B cell (primary cell): ENCODE results near the gene TMEM271. TPM values are rescaled to one million over a fixed set of nuclear protein-coding genes. Genes with fewer than 3 reads are reported as not detected.

ENCODE experiments used
- ATAC-seq: fragments of 200-7000 bp; cut with Tn5 transposase; one replicate; pipeline ENCODE4 v1.10.0; 2021; ENCODE audit warnings: low read depth, mild to moderate bottlenecking, moderate number of reproducible peaks, moderate library complexity
- CTCF ChIA-PET: fragments of 350-600 bp; sonication (Branson Sonifier 250); formaldehyde crosslinking; loops from one replicate; lab custom pipeline; 2021; ENCODE audit warnings: antibody characterized with exemption, inconsistent platforms; lab: Charles Lee
- POLR2A ChIA-PET: fragments of 350-600 bp; sonication (Branson Sonifier 250); formaldehyde crosslinking; loops from one replicate; lab custom pipeline; 2021; ENCODE audit warnings: antibody characterized with exemption; lab: Charles Lee
- DNase-seq: peaks from one replicate; pipeline ENCODE4 v3.0.0; 2013
- H2AFZ ChIP-seq: 2 replicates; pipeline ENCODE4 v1.6.1; 2012; ENCODE audit warnings: mild to moderate bottlenecking, low read depth, low read length; ENCODE audit not compliant: insufficient read depth, poor library complexity, severe bottlenecking
- H3K27ac ChIP-seq, 2 donors: 1 replicate in 1 of 2; 2 replicates in 1 of 2; pipeline ENCODE4 v1.5.1; 2012 to 2013; ENCODE audit warnings: low read length in 2 of 2, mild to moderate bottlenecking in 2 of 2, moderate library complexity in 1 of 2
- H3K27me3 ChIP-seq, 4 experiments: fragments of 200-600 bp in 1 of 4; sonication (generic) in 1 of 4; replicated peaks in 1 of 4; 1 replicate in 2 of 4; 2 replicates in 2 of 4; pipeline versions ENCODE4 v1.6.1 to v1.7.0; 2013 to 2016; ENCODE audit warnings: low read length in 3 of 4, mild to moderate bottlenecking in 2 of 4, mixed read lengths in 1 of 4, moderate library complexity in 1 of 4; ENCODE audit not compliant: insufficient read depth in 4 of 4, control insufficient read depth in 3 of 4; ENCODE audit errors: control extremely low read depth in 1 of 4
- H3K36me3 ChIP-seq, 2 experiments: replicated peaks in 1 of 2; 1 replicate in 1 of 2; 2 replicates in 1 of 2; pipeline versions ENCODE4 v1.6.1 to v1.7.1; 2013; ENCODE audit warnings: low read length in 1 of 2; ENCODE audit not compliant: insufficient read depth in 2 of 2, control insufficient read depth in 1 of 2; ENCODE audit errors: control extremely low read depth in 1 of 2, extremely low read depth in 1 of 2
- H3K4me1 ChIP-seq, 2 donors: fragments of 200-600 bp in 1 of 2; sonication (generic) in 1 of 2; 1 replicate in 1 of 2; 2 replicates in 1 of 2; pipeline versions ENCODE4 v1.5.1 to v1.6.1; 2013 to 2017; ENCODE audit warnings: low read length in 2 of 2; ENCODE audit not compliant: control insufficient read depth in 2 of 2, insufficient read depth in 2 of 2
- H3K4me2 ChIP-seq: replicated peaks from 2 replicates; pipeline ENCODE3; 2012; ENCODE audit warnings: mild to moderate bottlenecking, low read depth, low read length; ENCODE audit not compliant: poor library complexity, severe bottlenecking
- H3K4me3 ChIP-seq, 5 experiments: fragments of 200-600 bp in 1 of 5; sonication (generic) in 1 of 5; 1 replicate in 3 of 5; 2 replicates in 2 of 5; pipeline versions ENCODE4 v1.5.1 to v1.7.0; 2011 to 2016; ENCODE audit warnings: low read length in 4 of 5, mild to moderate bottlenecking in 4 of 5, low read depth in 2 of 5, control low read depth in 1 of 5, moderate library complexity in 1 of 5; ENCODE audit not compliant: insufficient read depth in 1 of 5; ENCODE audit errors: control extremely low read depth in 1 of 5, extremely low read depth in 1 of 5
- H3K79me2 ChIP-seq: fragments of 200-600 bp; sonication (generic); one replicate; pipeline ENCODE4 v1.6.0; 2016; ENCODE audit warnings: low read length; ENCODE audit not compliant: control insufficient read depth, insufficient read depth
- H3K9ac ChIP-seq: fragments of 200-600 bp; sonication (generic); 2 replicates; pipeline ENCODE4 v1.6.1; 2017; ENCODE audit warnings: mild to moderate bottlenecking, low read length, moderate library complexity
- H3K9me3 ChIP-seq, 3 donors: one replicate each; pipeline versions ENCODE4 v1.6.1 to v1.7.1; 2013; ENCODE audit warnings: low read length in 2 of 3; ENCODE audit not compliant: control insufficient read depth in 2 of 3, insufficient read depth in 1 of 3; ENCODE audit errors: control extremely low read depth in 1 of 3
- H4K20me1 ChIP-seq: 2 replicates; pipeline ENCODE4 v1.6.0; 2012; ENCODE audit warnings: mild to moderate bottlenecking, low read length; ENCODE audit not compliant: insufficient read depth, control insufficient read depth, poor library complexity, severe bottlenecking
- H3K27ac Mint-ChIP-seq: one replicate; pipeline ENCODE4 v1.8.0; 2021; ENCODE audit warnings: mixed read lengths
- H3K27me3 Mint-ChIP-seq: one replicate; pipeline ENCODE4 v1.8.0; 2021; ENCODE audit warnings: mixed read lengths
- H3K4me1 Mint-ChIP-seq: one replicate; pipeline ENCODE4 v1.8.0; 2021; ENCODE audit warnings: mixed read lengths
- H3K4me3 Mint-ChIP-seq: one replicate; pipeline ENCODE4 v1.8.0; 2021; ENCODE audit warnings: mixed read lengths
- H3K9me3 Mint-ChIP-seq: one replicate; pipeline ENCODE4 v1.8.0; 2022; ENCODE audit warnings: mixed read lengths; ENCODE audit not compliant: insufficient read depth
- CTCF ChIP-seq: fragments of 200-600 bp; IDR thresholded peaks from one replicate; pipeline ENCODE4 v1.8.0; 2022; ENCODE audit warnings: antibody characterized with exemption, mild to moderate bottlenecking
- EZH2 ChIP-seq: IDR thresholded peaks from 2 replicates; pipeline ENCODE4 v1.6.1; 2012; ENCODE audit warnings: borderline replicate concordance, low read depth, mild to moderate bottlenecking, moderate library complexity, low read length; ENCODE audit not compliant: insufficient read depth, poor library complexity, severe bottlenecking
- WGBS: methylation state at CpG from one replicate; pipeline ENCODE4 v1.1.5; 2013; ENCODE audit warnings: missing lambda C conversion rate; ENCODE audit not compliant: insufficient coverage; 5-methylcytosine and 5-hydroxymethylcytosine counted together
- intact Hi-C: fragments of 100-400 bp; cut with micrococcal nuclease; formaldehyde crosslinking; loops from one replicate; pipeline ENCODE4 v1.10.0; 2022
- polyA plus RNA-seq: library from polyadenylated mRNA; depleted of rRNA; stranded (reverse); fragments of >200 nt; gene quantifications from 2 replicates; pipeline ENCODE4 v1.2.3, GENCODE V29; 2012
- total RNA-seq, 2 donors: library from RNA; stranded (reverse); fragments of 120-200 nt in 1 of 2; gene quantifications; 1 replicate in 1 of 2; 2 replicates in 1 of 2; pipeline versions ENCODE4 v1.2.3 to v1.2.4, GENCODE V29; 2013 to 2022

Gene TMEM271
- total and polyA plus RNA-seq, 2 donors (not counting 1 experiment from before 2014, with no cell fraction given) = not detected

- peaks cover 0 to 52% (median 0%) of the 10 kb centered on the region in 3 donors for H3K9me3 ChIP-seq
- ChIA-PET POLR2A (no interaction called here), CTCF (no interaction called here)
- Mint-ChIP-seq H3K27ac (no peak overlapping the region), H3K27me3 (peaks cover 53% of the 10 kb centered on the region), H3K9me3 (no peaks in the 10 kb centered on the region), H3K4me1 (peaks cover 17% of the 10 kb centered on the region), H3K4me3 (no peak overlapping the region)
- intact Hi-C loops = no loop called here
- H3K4me1 ChIP-seq = peaks cover 13 to 19% of the 10 kb centered on the region in 2 donors
- no peaks in the 10 kb centered on the region for H3K79me2 ChIP-seq
- H3K36me3 ChIP-seq = no peaks in the 10 kb centered on the region
- peaks cover 0 to 54% (median 14%) of the 10 kb centered on the region in 4 experiments for H3K27me3 ChIP-seq
- no peak overlapping the region for H3K9ac ChIP-seq
- H3K4me3 ChIP-seq = no peak overlapping the region
- TF ChIP-seq CTCF (no peak), EZH2 (no peak)
- DNase-seq (peak; percentile 18), ATAC-seq (no peak)
- H3K27ac ChIP-seq = no peak overlapping the region
- WGBS = 5% methylated on average over 127 of the region's 127 CpGs
- H4K20me1 ChIP-seq = no peaks in the 10 kb centered on the region
- H2AFZ ChIP-seq = no peak overlapping the region
- peak overlapping the region; percentile 52 for H3K4me2 ChIP-seq
These were observed 584 bp downstream of the TMEM271 start for GRCh38 chr4:575281-576141.
